HepG2 (cell line): ENCODE data around the gene CCDC50. TPM values are rescaled to one million over a fixed set of nuclear protein-coding genes. Genes with fewer than 3 reads are reported as not detected.
A peak's percentile ranks its signal among the peaks of the same experiment; 100 is the strongest.

Source experiments
- ATAC-seq: fragments of 200-7000 bp; cut with Tn5 transposase; 3 replicates; pipeline ENCODE4 v1.9.1; 2020; ENCODE audit warnings: mild to moderate bottlenecking, moderate library complexity
- BruUV-seq: library from RNA; stranded (reverse); fragments of 400-500 nt; replicated peaks from 2 replicates; lab custom pipeline; 2021; lab: Mats Ljungman, UMichigan
- CTCF ChIA-PET: fragments of 300-600 bp; formaldehyde crosslinking; extraction: SDS; loops from one replicate; lab custom pipeline; 2021; ENCODE audit warnings: low total read pairs, inconsistent platforms, low intra/inter-chr PET ratio; lab: Yijun Ruan, JAX
- POLR2A ChIA-PET: fragments of 350-600 bp; sonication (Branson Sonifier 250); formaldehyde crosslinking; loops from one replicate; lab custom pipeline; 2020; ENCODE audit warnings: antibody characterized with exemption, inconsistent platforms; lab: Yijun Ruan, JAX
- DNase-seq: peaks from one replicate; pipeline ENCODE4 v3.0.0-alpha.2; 2015; ENCODE audit warnings: low spot score
- FAIRE-seq: peaks from 3 replicates; lab custom pipeline; 2011; peaks lifted over from hg19 to GRCh38; lab: Jason Lieb, UNC
- H2AFZ ChIP-seq: one replicate; pipeline ENCODE4 v1.6.1; 2011; ENCODE audit warnings: low read length, inconsistent platforms
- H3K27ac ChIP-seq: fragments of 300-600 bp; 3 replicates; pipeline ENCODE4 v1.8.0; 2011; ENCODE audit warnings: mixed run types, mild to moderate bottlenecking, mixed read lengths, low read length, inconsistent platforms; ENCODE audit not compliant: insufficient read depth; ENCODE audit errors: extremely low read length
- H3K27me3 ChIP-seq, 2 experiments: fragments of 200-600 bp in 1 of 2; 2 replicates in 1 of 2; 3 replicates in 1 of 2; pipeline versions ENCODE4 v1.6.0 to v1.8.0; 2011; ENCODE audit warnings: low read length in 2 of 2, mild to moderate bottlenecking in 2 of 2, moderate library complexity in 2 of 2, inconsistent platforms in 1 of 2; ENCODE audit not compliant: insufficient read depth in 2 of 2, control insufficient read depth in 1 of 2
- H3K36me3 ChIP-seq, 2 experiments: fragments of 200-600 bp in 1 of 2; replicated peaks in 1 of 2; 2 replicates in 1 of 2; 3 replicates in 1 of 2; pipeline versions ENCODE4 v1.5.1 to v1.8.0; 2011; ENCODE audit warnings: low read length in 2 of 2, inconsistent platforms in 1 of 2; ENCODE audit not compliant: insufficient read depth in 2 of 2, control insufficient read depth in 1 of 2
- H3K4me1 ChIP-seq: 2 replicates; pipeline ENCODE4 v1.5.1; 2012; ENCODE audit warnings: low read length, inconsistent platforms; ENCODE audit not compliant: insufficient read depth
- H3K4me2 ChIP-seq: 2 replicates; pipeline ENCODE4 v1.6.0; 2011; ENCODE audit warnings: low read depth, low read length, inconsistent platforms
- H3K4me3 ChIP-seq, 3 experiments: fragments of 200-600 bp in 1 of 3; sonication (generic), shearing (Covaris generic) in 1 of 3; replicated peaks in 1 of 3; 2 replicates each; pipeline ENCODE4 v1.5.1; 2011 to 2016; ENCODE audit warnings: low read length in 3 of 3, inconsistent platforms in 2 of 3, low read depth in 2 of 3, mild to moderate bottlenecking in 2 of 3, control low read depth in 1 of 3, mixed read lengths in 1 of 3; ENCODE audit not compliant: insufficient read depth in 1 of 3
- H3K79me2 ChIP-seq: one replicate; pipeline ENCODE4 v1.6.1; 2011; ENCODE audit warnings: low read length, inconsistent platforms; ENCODE audit not compliant: insufficient read depth
- H3K9ac ChIP-seq: 2 replicates; pipeline ENCODE4 v1.6.0; 2011; ENCODE audit warnings: mild to moderate bottlenecking, low read depth, low read length, inconsistent platforms; ENCODE audit not compliant: insufficient read depth
- H3K9me3 ChIP-seq: 2 replicates; pipeline ENCODE4 v1.5.1; 2012; ENCODE audit warnings: mild to moderate bottlenecking, low read length
- H4K20me1 ChIP-seq: 2 replicates; pipeline ENCODE4 v1.6.0; 2011; ENCODE audit warnings: inconsistent platforms, mild to moderate bottlenecking, low read length, moderate library complexity; ENCODE audit not compliant: insufficient read depth
- E2F5 ChIP-seq: sonication (generic); formaldehyde crosslinking; conservative IDR thresholded peaks from 2 replicates; pipeline ENCODE4 v1.4.0; 2020; ENCODE audit warnings: missing genetic modification reagents
- FOSL2 ChIP-seq: sonication (generic); formaldehyde crosslinking; IDR thresholded peaks from 2 replicates; pipeline ENCODE4 v1.4.0; 2020; ENCODE audit warnings: missing genetic modification reagents
- GTF2F1 ChIP-seq: fragments of 150-350 bp; IDR thresholded peaks from 2 replicates; pipeline ENCODE4 v1.6.1; 2014; ENCODE audit warnings: low read length
- HNF4A ChIP-seq: sonication (generic); formaldehyde crosslinking; IDR thresholded peaks from 2 replicates; pipeline ENCODE4 v1.4.0; 2020; ENCODE audit warnings: missing genetic modification reagents
- KDM6A ChIP-seq: IDR thresholded peaks from 2 replicates; pipeline ENCODE4 v1.6.1; 2016; ENCODE audit warnings: low read depth
- KMT2B ChIP-seq: IDR thresholded peaks from 2 replicates; pipeline ENCODE4 v1.6.1; 2016; ENCODE audit warnings: missing genetic modification reagents, missing compliant biosample characterization
- SUZ12 ChIP-seq: fragments of 150-350 bp; IDR thresholded peaks from 2 replicates; pipeline ENCODE4 v1.6.1; 2014; ENCODE audit warnings: low read depth, low read length
- TCF12 ChIP-seq, 2 experiments: fragments of 450-650 bp in 1 of 2; sonication (generic) in 1 of 2; formaldehyde crosslinking in 1 of 2; IDR thresholded peaks; 2 replicates each; pipeline versions ENCODE4 v1.6.1 to v1.8.0; 2017 to 2022; ENCODE audit warnings: antibody characterized with exemption in 1 of 2, mild to moderate bottlenecking in 1 of 2, missing genetic modification reagents in 1 of 2, moderate library complexity in 1 of 2
- ZFP36L2 ChIP-seq: sonication (generic); formaldehyde crosslinking; IDR thresholded peaks from 2 replicates; pipeline ENCODE4 v1.4.0; 2020; ENCODE audit warnings: missing genetic modification reagents
- ZNF431 ChIP-seq: sonication (generic); formaldehyde crosslinking; IDR thresholded peaks from 2 replicates; pipeline ENCODE4 v1.9.0; 2022; ENCODE audit warnings: missing genetic modification reagents, low read depth, mild to moderate bottlenecking, borderline replicate concordance
- ZUFSP ChIP-seq: sonication (generic); formaldehyde crosslinking; IDR thresholded peaks from 2 replicates; pipeline ENCODE4 v1.9.0; 2021; ENCODE audit warnings: missing genetic modification reagents, mild to moderate bottlenecking, borderline replicate concordance
- WGBS: methylation state at CpG from one replicate; pipeline ENCODE4 v1.1.6; 2017; ENCODE audit warnings: low lambda C conversion rate; 5-methylcytosine and 5-hydroxymethylcytosine counted together
- in situ Hi-C: cut with HindIII; loops from 2 replicates; pipeline ENCODE4 v1.10.0; 2017; ENCODE audit warnings: low pct_unique_long_range_greater_than_20kb; ENCODE audit not compliant: extremely low pct_ligation_motif_present
- intact Hi-C: fragments of 100-400 bp; cut with micrococcal nuclease; formaldehyde crosslinking; loops from one replicate; pipeline ENCODE4 v1.10.0; 2022; ENCODE audit not compliant: unreplicated experiment
- polyA plus RNA-seq, 8 experiments: library from polyadenylated mRNA; depleted of rRNA in 3 of 8; stranded (reverse) in 7 of 8; unstranded in 1 of 8; fragments of >200 nt; fragmentation: Illumina TruSeq in 4 of 8; extraction: Trizol in 4 of 8; gene quantifications; 2 replicates each; pipeline versions ENCODE4 v1.2.1 to v1.2.3, GENCODE V29; 2011 to 2016; ENCODE audit warnings: low read depth in 4 of 8, missing spikeins in 1 of 8, mixed read lengths in 1 of 8; ENCODE audit not compliant: insufficient read depth in 1 of 8
- total RNA-seq, 5 experiments: library from RNA; depleted of rRNA; stranded (reverse); fragments of >200 nt; fragmentation: Illumina TruSeq; extraction: Trizol; gene quantifications; 2 replicates each; pipeline ENCODE4 v1.2.3, GENCODE V29; 2016; ENCODE audit warnings: low read depth in 1 of 5
- TF ChIP-seq, protein P1 (sequence below): sonication (generic); formaldehyde crosslinking; IDR thresholded peaks from 2 replicates; pipeline ENCODE4 v1.8.1; 2022; ENCODE audit warnings: low read depth, mild to moderate bottlenecking, missing genetic modification reagents

Gene CCDC50
- total and polyA plus RNA-seq, 2 of the 13 experiments (the other 11 are each of a cell fraction or from before 2014, with no cell fraction given), result 47.6 to 66.4 TPM

DNA sequence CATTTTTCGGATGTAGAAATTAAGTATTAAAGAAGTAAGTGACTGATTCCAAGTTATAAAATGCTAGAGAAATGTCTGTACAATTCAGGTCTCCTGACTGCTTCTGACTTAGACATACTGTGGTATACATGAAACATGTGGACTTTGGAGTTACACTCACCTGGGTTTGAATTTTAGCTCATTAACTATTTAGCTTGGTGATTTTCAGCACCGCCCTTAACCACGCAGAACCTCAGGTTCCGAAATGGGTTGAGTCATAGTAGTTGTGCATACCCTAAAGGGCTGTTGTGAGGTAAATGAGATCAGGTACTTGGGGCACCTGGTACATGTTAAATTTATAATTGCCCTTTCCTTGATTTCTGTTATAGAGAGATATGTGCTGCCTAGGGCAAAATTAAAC is 34.0 kb downstream of the CCDC50 start:
- intact Hi-C loops (no loop called here), in situ Hi-C loops (no loop called here)
- TF ChIP-seq ZFP36L2 (no peak), KMT2B (CRISPR knock-in tag) (no peak), E2F5 (CRISPR knock-in tag) (no peak), KDM6A (CRISPR knock-in tag) (no peak), FOSL2 (0 out of 2 replicates have a peak, but pooled peaks have one; percentile 27), ZNF431 (CRISPR knock-in tag) (no peak), GTF2F1 (no peak), TCF12 (IDR thresholded peaks at IDR 0.05) (no peak), TCF12 (CRISPR knock-in tag; IDR thresholded peaks at IDR 0.05) (no peak), HNF4A (CRISPR knock-in tag) (peak; percentile 32; the same call in 1 of the 2 replicates), ZUFSP (CRISPR knock-in tag) (no peak), SUZ12 (no peak)
- TF ChIP-seq, protein P1, sequence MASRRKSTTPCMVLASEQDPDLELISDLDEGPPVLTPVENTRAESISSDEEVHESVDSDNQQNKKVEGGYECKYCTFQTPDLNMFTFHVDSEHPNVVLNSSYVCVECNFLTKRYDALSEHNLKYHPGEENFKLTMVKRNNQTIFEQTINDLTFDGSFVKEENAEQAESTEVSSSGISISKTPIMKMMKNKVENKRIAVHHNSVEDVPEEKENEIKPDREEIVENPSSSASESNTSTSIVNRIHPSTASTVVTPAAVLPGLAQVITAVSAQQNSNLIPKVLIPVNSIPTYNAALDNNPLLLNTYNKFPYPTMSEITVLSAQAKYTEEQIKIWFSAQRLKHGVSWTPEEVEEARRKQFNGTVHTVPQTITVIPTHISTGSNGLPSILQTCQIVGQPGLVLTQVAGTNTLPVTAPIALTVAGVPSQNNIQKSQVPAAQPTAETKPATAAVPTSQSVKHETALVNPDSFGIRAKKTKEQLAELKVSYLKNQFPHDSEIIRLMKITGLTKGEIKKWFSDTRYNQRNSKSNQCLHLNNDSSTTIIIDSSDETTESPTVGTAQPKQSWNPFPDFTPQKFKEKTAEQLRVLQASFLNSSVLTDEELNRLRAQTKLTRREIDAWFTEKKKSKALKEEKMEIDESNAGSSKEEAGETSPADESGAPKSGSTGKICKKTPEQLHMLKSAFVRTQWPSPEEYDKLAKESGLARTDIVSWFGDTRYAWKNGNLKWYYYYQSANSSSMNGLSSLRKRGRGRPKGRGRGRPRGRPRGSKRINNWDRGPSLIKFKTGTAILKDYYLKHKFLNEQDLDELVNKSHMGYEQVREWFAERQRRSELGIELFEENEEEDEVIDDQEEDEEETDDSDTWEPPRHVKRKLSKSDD (CRISPR knock-in tag), result no peak
- FAIRE-seq (no peak), ATAC-seq (peak; percentile 31; the same call in 1 of the 3 replicates), DNase-seq (peak; percentile 10)
- CTCF ChIA-PET, result no interaction called here
- Histone ChIP-seq H3K27me3 (no peaks in the 10 kb centered on the region), H3K36me3 (peaks cover 9 to 63% of the 10 kb centered on the region in 2 experiments), H3K27ac (no peak overlapping the region), H2AFZ (no peak overlapping the region), H3K4me2 (no peak overlapping the region), H3K4me1 (peaks cover 19% of the 10 kb centered on the region), H3K9ac (no peak overlapping the region), H3K9me3 (no peaks in the 10 kb centered on the region), H4K20me1 (no peaks in the 10 kb centered on the region), H3K4me3 (no peak overlapping the region), H3K79me2 (peaks cover 3% of the 10 kb centered on the region)
- BruUV-seq, result no TSS peak
- POLR2A ChIA-PET, result interaction anchor here (1.6 kb wide), 1 partner anchor 10 kb away, joined by 4 read pairs; no protein-coding TSS in a partner anchor
- WGBS, result 92% methylated on average over 4 of the region's 4 CpGs
